ENCODE data around the gene CLDN25.
A peak's percentile ranks its signal among the peaks of the same experiment; 100 is the strongest.
"Not testable (repeated sequence)": the region's sequence is repeated elsewhere in the genome, so short reads cannot be mapped to it uniquely, and the experiment has no call there.

Gene CLDN25

GRCh38 chr11:113774174-113774503, 5.5 kb upstream of the CLDN25 start:
- peaks cover 12% of the 10 kb centered on the region for H3K27me3 ChIP-seq (ENCODE audit: control insufficient read depth, insufficient read depth, low read length)
- no peaks in the 10 kb centered on the region for H3K9me3 ChIP-seq (ENCODE audit: control insufficient read depth, low read depth, low read length)
- peak overlapping the region; percentile 91 for H3K4me3 ChIP-seq (ENCODE audit: low read length)
- H3K9ac ChIP-seq (ENCODE audit: low read length) = peak overlapping the region; percentile 84
- H3K36me3 ChIP-seq (ENCODE audit: control insufficient read depth, low read depth, low read length) = no peaks in the 10 kb centered on the region
- H3K27ac ChIP-seq (ENCODE audit: low read length) = no peak overlapping the region
- H3K4me1 ChIP-seq (ENCODE audit: control insufficient read depth, low read depth, low read length) = no peaks in the 10 kb centered on the region

- no peak overlapping the region for H3K27ac ChIP-seq (ENCODE audit: low read length)
- H3K4me1 ChIP-seq (ENCODE audit: control insufficient read depth, low read depth, low read length) = no peaks in the 10 kb centered on the region
- no peak overlapping the region for H3K9ac ChIP-seq (ENCODE audit: low read length)
- H3K4me3 ChIP-seq (ENCODE audit: low read length) = no peak overlapping the region
- H3K9me3 ChIP-seq (ENCODE audit: control insufficient read depth, low read depth, low read length) = no peaks in the 10 kb centered on the region
- H3K27me3 ChIP-seq (ENCODE audit: control insufficient read depth, insufficient read depth, low read length) = peaks cover 12% of the 10 kb centered on the region
- H3K36me3 ChIP-seq (ENCODE audit: control insufficient read depth, low read depth, low read length) = no peaks in the 10 kb centered on the region
Measured at GRCh38 chr11:113778111-113778910, 1.3 kb upstream of the CLDN25 start.

- no peak overlapping the region for H3K9ac ChIP-seq (ENCODE audit: low read length)
- H3K27me3 ChIP-seq (ENCODE audit: control insufficient read depth, insufficient read depth, low read length) = no peaks in the 10 kb centered on the region
- H3K4me1 ChIP-seq (ENCODE audit: control insufficient read depth, low read depth, low read length) = no peaks in the 10 kb centered on the region
- H3K4me3 ChIP-seq (ENCODE audit: low read length) = no peak overlapping the region
- H3K36me3 ChIP-seq (ENCODE audit: control insufficient read depth, low read depth, low read length) = no peaks in the 10 kb centered on the region
- no peak overlapping the region for H3K27ac ChIP-seq (ENCODE audit: low read length)
- H3K9me3 ChIP-seq (ENCODE audit: control insufficient read depth, low read depth, low read length) = no peaks in the 10 kb centered on the region
Measured at GRCh38 chr11:113781682-113782081, 2.1 kb downstream of the CLDN25 start.

- Histone ChIP-seq H3K4me1 (ENCODE audit: control insufficient read depth, low read depth, low read length) (no peaks in the 10 kb centered on the region), H3K9ac (ENCODE audit: low read length) (no peak overlapping the region), H3K27me3 (ENCODE audit: control insufficient read depth, insufficient read depth, low read length) (no peaks in the 10 kb centered on the region), H3K4me3 (ENCODE audit: low read length) (no peak overlapping the region), H3K36me3 (ENCODE audit: control insufficient read depth, low read depth, low read length) (no peaks in the 10 kb centered on the region), H3K27ac (ENCODE audit: low read length) (no peak overlapping the region), H3K9me3 (ENCODE audit: control insufficient read depth, low read depth, low read length) (no peaks in the 10 kb centered on the region)
Measured at GRCh38 chr11:113782134-113782533, 2.5 kb downstream of the CLDN25 start.

- not testable (repeated sequence) for H3K36me3 ChIP-seq (ENCODE audit: control insufficient read depth, low read depth, low read length); H3K27ac ChIP-seq (ENCODE audit: low read length); H3K4me1 ChIP-seq (ENCODE audit: control insufficient read depth, low read depth, low read length); H3K9me3 ChIP-seq (ENCODE audit: control insufficient read depth, low read depth, low read length); H3K9ac ChIP-seq (ENCODE audit: low read length); H3K4me3 ChIP-seq (ENCODE audit: low read length); H3K27me3 ChIP-seq (ENCODE audit: control insufficient read depth, insufficient read depth, low read length)
Measured at GRCh38 chr11:113789016-113789415, 9.4 kb downstream of the CLDN25 start.

- Histone ChIP-seq H3K36me3 (ENCODE audit: control insufficient read depth, low read depth, low read length) (no peaks in the 10 kb centered on the region), H3K27ac (ENCODE audit: low read length) (no peak overlapping the region), H3K27me3 (ENCODE audit: control insufficient read depth, insufficient read depth, low read length) (no peaks in the 10 kb centered on the region)
Measured at GRCh38 chr11:113789675-113790320, 10.2 kb downstream of the CLDN25 start.

GRCh38 chr11:113796663-113797259, 17.2 kb downstream of the CLDN25 start:
- Histone ChIP-seq H3K9me3 (ENCODE audit: control insufficient read depth, low read depth, low read length) (no peaks in the 10 kb centered on the region), H3K27me3 (ENCODE audit: control insufficient read depth, insufficient read depth, low read length) (no peaks in the 10 kb centered on the region), H3K9ac (ENCODE audit: low read length) (no peak overlapping the region), H3K36me3 (ENCODE audit: control insufficient read depth, low read depth, low read length) (peaks cover 31% of the 10 kb centered on the region), H3K4me3 (ENCODE audit: low read length) (no peak overlapping the region), H3K27ac (ENCODE audit: low read length) (no peak overlapping the region), H3K4me1 (ENCODE audit: control insufficient read depth, low read depth, low read length) (no peaks in the 10 kb centered on the region)

More at GRCh38 chr11:113789675-113790320, 10.2 kb downstream of the CLDN25 start:
- H3K4me3 ChIP-seq (ENCODE audit: low read length) = no peak overlapping the region
- H3K4me1 ChIP-seq (ENCODE audit: control insufficient read depth, low read depth, low read length) = no peaks in the 10 kb centered on the region
- H3K9ac ChIP-seq (ENCODE audit: low read length) = no peak overlapping the region
- H3K9me3 ChIP-seq (ENCODE audit: control insufficient read depth, low read depth, low read length) = no peaks in the 10 kb centered on the region

GRCh38 chr11:113802621-113803020, 23.0 kb downstream of the CLDN25 start:
- H3K36me3 ChIP-seq (ENCODE audit: control insufficient read depth, low read depth, low read length) = peaks cover 74% of the 10 kb centered on the region
- no peaks in the 10 kb centered on the region for H3K4me1 ChIP-seq (ENCODE audit: control insufficient read depth, low read depth, low read length)

GRCh38 chr11:113805640-113806039, 26.0 kb downstream of the CLDN25 start:
- peaks cover 79% of the 10 kb centered on the region for H3K36me3 ChIP-seq (ENCODE audit: control insufficient read depth, low read depth, low read length)

More at GRCh38 chr11:113802621-113803020, 23.0 kb downstream of the CLDN25 start:
- Histone ChIP-seq H3K9ac (ENCODE audit: low read length) (no peak overlapping the region), H3K4me3 (ENCODE audit: low read length) (no peak overlapping the region), H3K27ac (ENCODE audit: low read length) (no peak overlapping the region), H3K9me3 (ENCODE audit: control insufficient read depth, low read depth, low read length) (no peaks in the 10 kb centered on the region), H3K27me3 (ENCODE audit: control insufficient read depth, insufficient read depth, low read length) (no peaks in the 10 kb centered on the region)

GRCh38 chr11:113806406-113806805, 26.8 kb downstream of the CLDN25 start:
- H3K27ac ChIP-seq (ENCODE audit: low read length) = no peak overlapping the region
- no peak overlapping the region for H3K4me3 ChIP-seq (ENCODE audit: low read length)
- no peaks in the 10 kb centered on the region for H3K9me3 ChIP-seq (ENCODE audit: control insufficient read depth, low read depth, low read length)
- H3K27me3 ChIP-seq (ENCODE audit: control insufficient read depth, insufficient read depth, low read length) = no peaks in the 10 kb centered on the region
- no peak overlapping the region for H3K9ac ChIP-seq (ENCODE audit: low read length)
- H3K36me3 ChIP-seq (ENCODE audit: control insufficient read depth, low read depth, low read length) = peaks cover 78% of the 10 kb centered on the region
- no peaks in the 10 kb centered on the region for H3K4me1 ChIP-seq (ENCODE audit: control insufficient read depth, low read depth, low read length)

More at GRCh38 chr11:113805640-113806039, 26.0 kb downstream of the CLDN25 start:
- no peak overlapping the region for H3K9ac ChIP-seq (ENCODE audit: low read length)
- no peaks in the 10 kb centered on the region for H3K27me3 ChIP-seq (ENCODE audit: control insufficient read depth, insufficient read depth, low read length)
- H3K4me1 ChIP-seq (ENCODE audit: control insufficient read depth, low read depth, low read length) = no peaks in the 10 kb centered on the region
- no peak overlapping the region for H3K4me3 ChIP-seq (ENCODE audit: low read length)
- H3K27ac ChIP-seq (ENCODE audit: low read length) = no peak overlapping the region
- no peaks in the 10 kb centered on the region for H3K9me3 ChIP-seq (ENCODE audit: control insufficient read depth, low read depth, low read length)

GRCh38 chr11:113808931-113809330, 29.3 kb downstream of the CLDN25 start:
- Histone ChIP-seq H3K27ac (ENCODE audit: low read length) (no peak overlapping the region), H3K9me3 (ENCODE audit: control insufficient read depth, low read depth, low read length) (no peaks in the 10 kb centered on the region), H3K36me3 (ENCODE audit: control insufficient read depth, low read depth, low read length) (peaks cover 70% of the 10 kb centered on the region), H3K9ac (ENCODE audit: low read length) (no peak overlapping the region), H3K4me3 (ENCODE audit: low read length) (no peak overlapping the region), H3K27me3 (ENCODE audit: control insufficient read depth, insufficient read depth, low read length) (no peaks in the 10 kb centered on the region), H3K4me1 (ENCODE audit: control insufficient read depth, low read depth, low read length) (no peaks in the 10 kb centered on the region)
